Measurements from ENCODE around the gene WWOX. TPM values are rescaled to one million over a fixed set of nuclear protein-coding genes. Genes with fewer than 3 reads are reported as not detected.

The WWOX gene
- total RNA-seq, 1 experiment from 2014 or later = 35.6 TPM

- CTCF ChIA-PET = no interaction called here
- TF ChIP-seq EZH2 (IDR thresholded peaks at IDR 0.05; ENCODE audit: low read depth) (no peak), CTCF (conservative IDR thresholded peaks at IDR 0.05) (no peak)
- intact Hi-C loops (cut with micrococcal nuclease; ENCODE audit: unreplicated experiment) = no loop called here
Observed at GRCh38 chr16:78620291-78620690, 520.8 kb downstream of the WWOX start.

GRCh38 chr16:78623796-78624195 lies 524.3 kb downstream of the WWOX start:
- H3K4me3 ChIP-seq = no peak overlapping the region
- ChIA-PET POLR2A (ENCODE audit: unreplicated experiment) (interaction anchor here (0.7 kb wide), 1 partner anchor 50 kb away, joined by 9 read pairs; no protein-coding TSS in a partner anchor), CTCF (no interaction called here)
- H3K36me3 ChIP-seq (ENCODE audit: low read depth) = no peaks in the 10 kb centered on the region
- no peaks in the 10 kb centered on the region for H3F3A ChIP-seq (ENCODE audit: insufficient read depth, low read depth)
- H4K20me1 ChIP-seq (ENCODE audit: insufficient read depth) = no peaks in the 10 kb centered on the region
- no peaks in the 10 kb centered on the region for H3K79me2 ChIP-seq (ENCODE audit: low read depth)
- no peaks in the 10 kb centered on the region for H3K4me1 ChIP-seq (replicated peaks; ENCODE audit: insufficient read depth)
- no peaks in the 10 kb centered on the region for H3K9me2 ChIP-seq (ENCODE audit: insufficient read depth)
- no peaks in the 10 kb centered on the region for H3K9me3 ChIP-seq (ENCODE audit: insufficient read depth, low read depth)
- H3K27ac ChIP-seq = no peak overlapping the region
- no peak overlapping the region for H3K4me2 ChIP-seq
- no peak overlapping the region for H2AFZ ChIP-seq
- no peak for DNase-seq
- TF ChIP-seq EZH2 (IDR thresholded peaks at IDR 0.05; ENCODE audit: low read depth) (no peak), CTCF (conservative IDR thresholded peaks at IDR 0.05) (no peak)
- H3K27me3 ChIP-seq (ENCODE audit: insufficient read depth, low read depth) = no peaks in the 10 kb centered on the region
- BruUV-seq (replicated peaks) = no TSS peak
- intact Hi-C loops (cut with micrococcal nuclease; ENCODE audit: unreplicated experiment) = no loop called here

More at GRCh38 chr16:78620291-78620690, 520.8 kb downstream of the WWOX start:
- BruUV-seq (replicated peaks) = no TSS peak
- no peak overlapping the region for H3K4me2 ChIP-seq
- no peaks in the 10 kb centered on the region for H3K27me3 ChIP-seq (ENCODE audit: insufficient read depth, low read depth)
- DNase-seq = no peak
- no peak overlapping the region for H3K4me3 ChIP-seq
- H3K9me2 ChIP-seq (ENCODE audit: insufficient read depth) = no peaks in the 10 kb centered on the region
- H3K9me3 ChIP-seq (ENCODE audit: insufficient read depth, low read depth) = no peaks in the 10 kb centered on the region
- H3K79me2 ChIP-seq (ENCODE audit: low read depth) = no peaks in the 10 kb centered on the region
- no peaks in the 10 kb centered on the region for H3F3A ChIP-seq (ENCODE audit: insufficient read depth, low read depth)
- no peak overlapping the region for H3K27ac ChIP-seq
- POLR2A ChIA-PET (ENCODE audit: unreplicated experiment) = no interaction called here
- H3K4me1 ChIP-seq (replicated peaks; ENCODE audit: insufficient read depth) = no peaks in the 10 kb centered on the region
- no peak overlapping the region for H2AFZ ChIP-seq
- no peaks in the 10 kb centered on the region for H3K36me3 ChIP-seq (ENCODE audit: low read depth)
- H4K20me1 ChIP-seq (ENCODE audit: insufficient read depth) = no peaks in the 10 kb centered on the region

- DNase-seq = no peak
- H3K79me2 ChIP-seq (ENCODE audit: low read depth) = no peaks in the 10 kb centered on the region
- H3K36me3 ChIP-seq (ENCODE audit: low read depth) = no peaks in the 10 kb centered on the region
- H3K9me3 ChIP-seq (ENCODE audit: insufficient read depth, low read depth) = no peaks in the 10 kb centered on the region
- intact Hi-C loops (cut with micrococcal nuclease; ENCODE audit: unreplicated experiment) = no loop called here
- H4K20me1 ChIP-seq (ENCODE audit: insufficient read depth) = no peaks in the 10 kb centered on the region
- H3K4me2 ChIP-seq = no peak overlapping the region
- H3K4me3 ChIP-seq = no peak overlapping the region
- BruUV-seq (replicated peaks) = no TSS peak
- no peaks in the 10 kb centered on the region for H3K27me3 ChIP-seq (ENCODE audit: insufficient read depth, low read depth)
- no peaks in the 10 kb centered on the region for H3K9me2 ChIP-seq (ENCODE audit: insufficient read depth)
- H3K27ac ChIP-seq = no peak overlapping the region
- no peaks in the 10 kb centered on the region for H3F3A ChIP-seq (ENCODE audit: insufficient read depth, low read depth)
- TF ChIP-seq CTCF (conservative IDR thresholded peaks at IDR 0.05) (no peak), EZH2 (IDR thresholded peaks at IDR 0.05; ENCODE audit: low read depth) (no peak)
- ChIA-PET POLR2A (ENCODE audit: unreplicated experiment) (no interaction called here), CTCF (no interaction called here)
- H2AFZ ChIP-seq = no peak overlapping the region
- H3K4me1 ChIP-seq (replicated peaks; ENCODE audit: insufficient read depth) = no peaks in the 10 kb centered on the region
Observed at GRCh38 chr16:78624366-78624765, 524.9 kb downstream of the WWOX start.

Measured in PC-9 (cell line).